HCT116 (cell line): ENCODE data around the gene CACNA2D2. TPM values are rescaled to one million over a fixed set of nuclear protein-coding genes. Genes with fewer than 3 reads are reported as not detected.

ENCODE experiments used
- ATAC-seq: fragments of 200-7000 bp; cut with Tn5 transposase; 2 replicates; pipeline ENCODE4 v1.9.1; 2020; ENCODE audit warnings: mild to moderate bottlenecking, moderate library complexity
- BruUV-seq: library from RNA; stranded (reverse); fragments of 400-500 nt; replicated peaks from 2 replicates; lab custom pipeline; 2021; lab: Mats Ljungman, UMichigan
- CTCF ChIA-PET: fragments of 300-600 bp; sonication (Branson Sonifier 250); formaldehyde crosslinking; loops from one replicate; lab custom pipeline; 2021; ENCODE audit warnings: antibody characterized with exemption; lab: Charles Lee
- POLR2A ChIA-PET: fragments of 300-600, 350-600 bp; sonication (Branson Sonifier 250); formaldehyde crosslinking; loops from one replicate; lab custom pipeline; 2021; ENCODE audit warnings: antibody characterized with exemption; lab: Charles Lee
- RAD21 ChIA-PET, 2 experiments: fragments of 300-600 bp; sonication (Branson Sonifier 250); formaldehyde crosslinking; loops; one replicate each; lab custom pipeline; 2023; ENCODE audit warnings: low total read pairs in 2 of 2; ENCODE audit not compliant: uncharacterized antibody in 2 of 2, unreplicated experiment in 2 of 2, low non-redundant PET in 1 of 2; lab: Charles Lee
- DNase-seq: peaks from one replicate; pipeline ENCODE4 v3.0.0-alpha.2; 2010; ENCODE audit warnings: low read depth, low spot score
- H2AFZ ChIP-seq: fragments of 200-600 bp; shearing (Covaris generic), sonication (generic); 2 replicates; pipeline ENCODE4 v1.6.1; 2017; ENCODE audit warnings: low read depth, mixed run types, mixed read lengths, antibody characterized with exemption, low read length; ENCODE audit not compliant: poor library complexity, severe bottlenecking
- H3K27ac ChIP-seq: 2 replicates; pipeline ENCODE4 v1.5.1; 2012; ENCODE audit warnings: low read depth, low read length
- H3K27me3 ChIP-seq: fragments of 200-600 bp; sonication (generic); 2 replicates; pipeline ENCODE4 v1.6.1; 2016; ENCODE audit warnings: mixed run types, low read length, mixed read lengths; ENCODE audit not compliant: insufficient read depth
- H3K36me3 ChIP-seq, 2 experiments: fragments of 200-500 bp in 1 of 2; fragments of 200-600 bp in 1 of 2; sonication (Bioruptor generic) in 1 of 2; sonication (generic) in 1 of 2; 2 replicates each; pipeline versions ENCODE4 v1.5.1 to v1.6.1; 2014 to 2016; ENCODE audit warnings: low read length in 2 of 2, inconsistent platforms in 1 of 2, mixed read lengths in 1 of 2, mixed run types in 1 of 2; ENCODE audit not compliant: insufficient read depth in 2 of 2, control insufficient read depth in 1 of 2
- H3K4me1 ChIP-seq, 2 experiments: fragments of 200-600 bp in 1 of 2; sonication (generic) in 1 of 2; 2 replicates each; pipeline versions ENCODE4 v1.5.1 to v1.6.1; 2012 to 2017; ENCODE audit warnings: low read length in 2 of 2, inconsistent platforms in 1 of 2, mild to moderate bottlenecking in 1 of 2, mixed read lengths in 1 of 2, mixed run types in 1 of 2, moderate library complexity in 1 of 2; ENCODE audit not compliant: insufficient read depth in 2 of 2, control insufficient read depth in 1 of 2
- H3K4me2 ChIP-seq: fragments of 200-600 bp; sonication (generic); 2 replicates; pipeline ENCODE4 v1.6.1; 2017; ENCODE audit warnings: mixed run types, low read length, mixed read lengths
- H3K4me3 ChIP-seq, 2 experiments: fragments of 200-600 bp in 1 of 2; sonication (generic) in 1 of 2; replicated peaks in 1 of 2; 2 replicates each; pipeline ENCODE4 v1.5.1; 2011 to 2016; ENCODE audit warnings: low read length in 2 of 2, control low read depth in 1 of 2, low read depth in 1 of 2, mild to moderate bottlenecking in 1 of 2, mixed read lengths in 1 of 2, mixed run types in 1 of 2
- H3K79me2 ChIP-seq: fragments of 200-600 bp; sonication (generic); 2 replicates; pipeline ENCODE4 v1.6.1; 2017; ENCODE audit warnings: mild to moderate bottlenecking, mixed run types, low read length, moderate library complexity, mixed read lengths; ENCODE audit not compliant: insufficient read depth
- H3K9ac ChIP-seq: fragments of 200-600 bp; sonication (generic); 2 replicates; pipeline ENCODE4 v1.6.1; 2016; ENCODE audit warnings: low read length, mixed read lengths
- H3K9me2 ChIP-seq: fragments of 200-600 bp; sonication (generic), shearing (Covaris generic); 2 replicates; pipeline ENCODE4 v1.6.1; 2017; ENCODE audit warnings: mixed run types, mild to moderate bottlenecking, moderate library complexity; ENCODE audit not compliant: insufficient read depth
- H3K9me3 ChIP-seq, 2 experiments: fragments of 200-500 bp in 1 of 2; fragments of 200-600 bp in 1 of 2; sonication (Bioruptor generic) in 1 of 2; sonication (generic) in 1 of 2; 2 replicates each; pipeline ENCODE4 v1.6.1; 2014 to 2017; ENCODE audit warnings: low read length in 2 of 2, mixed read lengths in 2 of 2, inconsistent platforms in 1 of 2, low read depth in 1 of 2, mild to moderate bottlenecking in 1 of 2, mixed run types in 1 of 2, moderate library complexity in 1 of 2; ENCODE audit not compliant: control insufficient read depth in 1 of 2, insufficient read depth in 1 of 2
- H4K20me1 ChIP-seq: fragments of 200-600 bp; sonication (generic), shearing (Covaris generic); 2 replicates; pipeline ENCODE4 v1.6.1; 2017; ENCODE audit warnings: mixed run types, mild to moderate bottlenecking, moderate library complexity; ENCODE audit not compliant: insufficient read depth
- ATF3 ChIP-seq: IDR thresholded peaks from 2 replicates; pipeline ENCODE4 v1.6.1; 2012
- CBX3 ChIP-seq: IDR thresholded peaks from 2 replicates; pipeline ENCODE4 v1.6.1; 2012; ENCODE audit warnings: low read depth
- CEBPB ChIP-seq: IDR thresholded peaks from 2 replicates; pipeline ENCODE4 v1.6.1; 2012; ENCODE audit warnings: low read depth
- EGR1 ChIP-seq: IDR thresholded peaks from 2 replicates; pipeline ENCODE4 v1.6.1; 2012; ENCODE audit warnings: low read depth
- EZH2 ChIP-seq: fragments of 200-600 bp; sonication (generic); IDR thresholded peaks from 2 replicates; pipeline ENCODE4 v1.6.1; 2017; ENCODE audit warnings: antibody characterized with exemption, mixed run types
- EZH2phosphoT487 ChIP-seq: fragments of 200-600 bp; IDR thresholded peaks from 2 replicates; pipeline ENCODE4 v1.6.1; 2018; ENCODE audit warnings: antibody characterized with exemption, borderline replicate concordance
- JUND ChIP-seq: IDR thresholded peaks from 2 replicates; pipeline ENCODE4 v1.6.1; 2012
- POLR2A ChIP-seq: IDR thresholded peaks from 2 replicates; pipeline ENCODE4 v1.7.0; 2011; ENCODE audit warnings: borderline replicate concordance; ENCODE audit not compliant: insufficient read depth, insufficient read length; ENCODE audit errors: extremely low read depth
- POLR2AphosphoS5 ChIP-seq: IDR thresholded peaks from 2 replicates; pipeline ENCODE4 v1.6.1; 2011; ENCODE audit warnings: mild to moderate bottlenecking, low read depth, low read length, moderate library complexity
- RAD21 ChIP-seq: IDR thresholded peaks from 2 replicates; pipeline ENCODE4 v1.6.1; 2012; ENCODE audit warnings: low read depth, mild to moderate bottlenecking
- SIN3A ChIP-seq: IDR thresholded peaks from 2 replicates; pipeline ENCODE4 v1.6.1; 2012; ENCODE audit warnings: low read depth
- SP1 ChIP-seq: IDR thresholded peaks from 2 replicates; pipeline ENCODE4 v1.6.1; 2012; ENCODE audit warnings: low read depth
- SRF ChIP-seq: IDR thresholded peaks from 2 replicates; pipeline ENCODE4 v1.6.1; 2012; ENCODE audit warnings: low read depth
- TCF7L2 ChIP-seq: IDR thresholded peaks from 2 replicates; pipeline ENCODE4 v1.7.0; 2011; ENCODE audit warnings: borderline replicate concordance, inconsistent platforms; ENCODE audit not compliant: insufficient read depth, insufficient read length; ENCODE audit errors: extremely low read depth
- ZNF274 ChIP-seq: fragments of 200-500 bp; sonication (Bioruptor generic); IDR thresholded peaks from 2 replicates; pipeline ENCODE4 v1.6.1; 2014; ENCODE audit warnings: mild to moderate bottlenecking, low read depth, low read length, inconsistent platforms
- intact Hi-C: fragments of 100-400 bp; cut with micrococcal nuclease; formaldehyde crosslinking; loops from 2 replicates; pipeline ENCODE4 v1.10.0; 2022
- total RNA-seq: library from RNA; stranded (reverse); gene quantifications from one replicate; pipeline ENCODE4 v1.2.1, GENCODE V29; 2021; ENCODE audit not compliant: unreplicated experiment
- TF ChIP-seq, protein P1 (sequence below): IDR thresholded peaks from 2 replicates; pipeline ENCODE4 v1.6.1; 2012
- TF ChIP-seq, protein P2 (sequence below), 3 experiments: fragments of 200-600 bp in 1 of 3; sonication (generic) in 1 of 3; IDR thresholded peaks in 2 of 3; conservative IDR thresholded peaks in 1 of 3; 2 replicates each; pipeline ENCODE4 v1.5.1; 2012 to 2017; ENCODE audit warnings: low read depth in 2 of 3, low read length in 2 of 3, antibody characterized with exemption in 1 of 3, borderline replicate concordance in 1 of 3, control low read depth in 1 of 3, mild to moderate bottlenecking in 1 of 3, mixed read lengths in 1 of 3, mixed run types in 1 of 3, moderate library complexity in 1 of 3; ENCODE audit not compliant: insufficient read depth in 1 of 3

Gene CACNA2D2
- total RNA-seq, 1 experiment from 2014 or later, result 10.2 TPM

GRCh38 chr3:50390508-50391224, 112.8 kb downstream of the CACNA2D2 start:
- no peak for DNase-seq
- H3K4me2 ChIP-seq, result no peak overlapping the region
- no peaks in the 10 kb centered on the region for H4K20me1 ChIP-seq
- H3K4me3 ChIP-seq, result no peak overlapping the region
- no peak overlapping the region for H3K27ac ChIP-seq
- no peak overlapping the region for H2AFZ ChIP-seq
- no TSS peak for BruUV-seq
- ChIA-PET CTCF (no interaction called here), RAD21 (no interaction called here), POLR2A (no interaction called here)
- H3K27me3 ChIP-seq, result no peaks in the 10 kb centered on the region
- H3K79me2 ChIP-seq, result no peaks in the 10 kb centered on the region
- H3K9me2 ChIP-seq, result no peaks in the 10 kb centered on the region
- H3K9ac ChIP-seq, result no peak overlapping the region
- ATAC-seq, result no peak
- no peaks in the 10 kb centered on the region for H3K36me3 ChIP-seq
- peaks cover 0 to 28% of the 10 kb centered on the region in 2 experiments; a peak in 2 of 4 replicates for H3K4me1 ChIP-seq
- H3K9me3 ChIP-seq, result no peaks in the 10 kb centered on the region
- intact Hi-C loops, result no loop called here
- TF ChIP-seq POLR2A, result no peak
- no peak for TF ChIP-seq POLR2AphosphoS5
- TF ChIP-seq ATF3, result no peak
- no peak for TF ChIP-seq EZH2
- TF ChIP-seq SRF, result no peak
- TF ChIP-seq EZH2phosphoT487, result no peak

GRCh38 chr3:50389414-50389767, 114.0 kb downstream of the CACNA2D2 start:
- ChIA-PET POLR2A (no interaction called here), RAD21 (no interaction called here), CTCF (interaction anchor here (0.7 kb wide), 1 partner anchor 42 kb away, joined by 5 read pairs; no protein-coding TSS in a partner anchor)
- BruUV-seq, result no TSS peak
- Histone ChIP-seq H3K9ac (no peak overlapping the region), H3K27me3 (no peaks in the 10 kb centered on the region), H3K27ac (no peak overlapping the region), H3K36me3 (no peaks in the 10 kb centered on the region), H3K9me3 (no peaks in the 10 kb centered on the region), H3K4me3 (no peak overlapping the region), H3K9me2 (no peaks in the 10 kb centered on the region), H4K20me1 (no peaks in the 10 kb centered on the region), H3K79me2 (no peaks in the 10 kb centered on the region), H3K4me2 (no peak overlapping the region), H2AFZ (no peak overlapping the region), H3K4me1 (peaks cover 0 to 15% of the 10 kb centered on the region in 2 experiments; a peak in 2 of 4 replicates)
- intact Hi-C loops, result no loop called here
- no peak for ATAC-seq
- TF ChIP-seq SP1 (no peak), TCF7L2 (no peak), CEBPB (no peak), SIN3A (no peak), RAD21 (no peak), ZNF274 (no peak), JUND (no peak), POLR2AphosphoS5 (no peak), EZH2 (no peak), CBX3 (no peak), EGR1 (no peak), EZH2phosphoT487 (no peak), SRF (no peak)
- TF ChIP-seq, protein P1, sequence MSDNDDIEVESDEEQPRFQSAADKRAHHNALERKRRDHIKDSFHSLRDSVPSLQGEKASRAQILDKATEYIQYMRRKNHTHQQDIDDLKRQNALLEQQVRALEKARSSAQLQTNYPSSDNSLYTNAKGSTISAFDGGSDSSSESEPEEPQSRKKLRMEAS, result no peak
- TF ChIP-seq, protein P2, sequence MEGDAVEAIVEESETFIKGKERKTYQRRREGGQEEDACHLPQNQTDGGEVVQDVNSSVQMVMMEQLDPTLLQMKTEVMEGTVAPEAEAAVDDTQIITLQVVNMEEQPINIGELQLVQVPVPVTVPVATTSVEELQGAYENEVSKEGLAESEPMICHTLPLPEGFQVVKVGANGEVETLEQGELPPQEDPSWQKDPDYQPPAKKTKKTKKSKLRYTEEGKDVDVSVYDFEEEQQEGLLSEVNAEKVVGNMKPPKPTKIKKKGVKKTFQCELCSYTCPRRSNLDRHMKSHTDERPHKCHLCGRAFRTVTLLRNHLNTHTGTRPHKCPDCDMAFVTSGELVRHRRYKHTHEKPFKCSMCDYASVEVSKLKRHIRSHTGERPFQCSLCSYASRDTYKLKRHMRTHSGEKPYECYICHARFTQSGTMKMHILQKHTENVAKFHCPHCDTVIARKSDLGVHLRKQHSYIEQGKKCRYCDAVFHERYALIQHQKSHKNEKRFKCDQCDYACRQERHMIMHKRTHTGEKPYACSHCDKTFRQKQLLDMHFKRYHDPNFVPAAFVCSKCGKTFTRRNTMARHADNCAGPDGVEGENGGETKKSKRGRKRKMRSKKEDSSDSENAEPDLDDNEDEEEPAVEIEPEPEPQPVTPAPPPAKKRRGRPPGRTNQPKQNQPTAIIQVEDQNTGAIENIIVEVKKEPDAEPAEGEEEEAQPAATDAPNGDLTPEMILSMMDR (IDR thresholded peaks at IDR 0.05 in 2 of 3, conservative IDR thresholded peaks at IDR 0.05 in 1 of 3; ENCODE audit: borderline replicate concordance in 1 of 3, insufficient read depth in 1 of 3, low read depth in 2 of 3, low read length in 2 of 3), result no peak
- no peak for DNase-seq
